ENCODE measurements around the gene IRAK1.
A peak's percentile ranks its signal among the peaks of the same experiment; 100 is the strongest.

IRAK1 gene

DNA sequence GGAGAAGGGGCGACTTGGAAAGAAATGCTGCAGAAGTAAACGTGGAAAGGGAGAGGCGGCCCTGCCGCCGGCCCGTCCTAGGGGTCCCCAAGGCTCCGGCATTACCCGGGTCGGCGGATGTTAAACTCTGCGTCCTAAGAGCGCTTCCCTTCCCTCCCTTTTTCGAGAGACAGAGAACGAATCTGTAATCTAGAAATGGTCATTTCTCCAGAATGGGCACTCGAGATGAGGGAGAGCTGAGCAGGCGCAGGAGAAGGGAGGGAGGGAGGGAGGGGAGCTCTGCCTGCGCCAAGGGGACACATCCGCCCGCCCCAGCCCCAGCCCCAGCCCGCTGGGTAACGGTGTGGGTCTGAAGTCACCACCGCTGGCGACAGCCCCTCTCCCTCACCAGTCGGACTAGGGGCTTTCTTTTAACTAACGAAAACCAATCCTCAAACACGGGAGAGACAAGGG, 49.8 kb downstream of the IRAK1 start:
- no peak for DNase-seq

DNA sequence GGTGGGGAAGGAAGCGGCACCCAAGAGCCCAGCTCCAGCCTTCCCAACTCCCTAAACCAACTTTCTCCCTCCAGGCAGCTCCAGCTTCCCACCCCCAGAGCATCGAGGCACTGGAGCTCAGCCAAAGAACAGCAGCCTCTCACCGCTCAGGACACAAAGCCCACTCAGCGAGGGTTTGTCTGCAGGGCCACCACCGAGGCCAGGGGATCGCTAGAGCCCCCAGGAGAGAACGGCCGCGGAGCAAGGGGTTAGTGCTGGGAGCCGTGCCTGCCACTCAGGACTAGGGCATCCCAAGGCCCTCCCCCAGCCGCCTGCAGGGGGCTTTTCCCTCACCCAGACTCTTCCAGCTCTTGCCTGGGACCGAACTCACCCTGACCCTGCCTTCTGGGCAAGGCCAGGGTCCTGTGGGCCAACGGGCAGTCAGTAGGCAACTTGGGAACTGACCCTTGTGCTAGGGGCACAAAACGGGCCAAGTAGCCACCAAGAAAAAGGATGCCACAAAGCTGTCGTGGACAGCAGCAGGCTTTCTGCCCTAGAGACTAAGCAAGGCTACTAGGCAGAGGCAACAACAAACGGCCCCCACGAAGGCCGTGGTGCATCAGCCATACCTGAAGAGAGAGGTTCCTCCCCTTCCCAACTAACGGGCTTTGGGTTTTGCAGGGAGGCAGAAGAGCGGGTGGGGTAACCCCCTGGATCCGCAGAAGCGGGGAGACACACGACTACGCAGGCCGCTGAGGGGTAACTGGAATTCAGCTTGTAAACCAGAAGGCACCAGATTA, 50.4 kb downstream of the IRAK1 start:
- no peak for DNase-seq

DNA sequence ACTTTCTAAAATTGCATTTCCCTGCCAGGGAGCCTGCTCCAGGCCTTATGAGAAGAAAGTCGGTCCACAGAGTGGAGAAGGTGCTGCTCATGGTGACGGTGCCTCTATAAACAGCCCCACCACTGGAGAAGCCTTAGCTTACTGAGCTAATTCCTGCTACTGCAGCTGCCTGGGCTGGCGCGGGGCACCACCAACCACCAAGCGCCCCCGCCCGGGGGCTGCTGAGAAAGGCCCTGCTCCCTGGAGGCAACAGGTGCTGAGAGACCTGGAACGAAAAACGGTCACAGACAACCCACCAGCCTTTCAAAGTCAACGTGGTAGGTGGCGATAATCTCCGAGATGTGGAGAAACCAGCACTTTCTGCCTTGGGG, 51.0 kb downstream of the IRAK1 start:
- DNase-seq = peak; percentile 41

DNA sequence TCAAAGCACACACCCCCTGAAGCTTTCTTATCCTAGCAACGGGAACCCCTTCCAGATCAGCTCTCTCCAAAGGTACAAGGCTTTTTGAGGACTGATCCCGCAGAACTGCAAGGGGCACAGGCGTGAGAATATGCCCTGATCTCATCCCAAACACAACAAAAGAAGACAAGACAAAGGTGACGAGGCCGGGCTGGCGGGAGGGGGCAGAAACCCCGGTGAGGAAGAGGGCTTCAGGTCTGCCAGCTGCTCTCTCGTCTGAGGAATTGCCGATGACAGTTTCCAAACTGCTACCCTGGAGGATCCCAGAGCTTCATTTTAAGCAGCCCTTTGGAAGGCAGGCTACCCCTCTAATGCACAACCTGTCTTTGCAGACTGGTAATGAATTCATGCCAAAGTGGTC, 51.4 kb downstream of the IRAK1 start:
- no peak for DNase-seq

DNA sequence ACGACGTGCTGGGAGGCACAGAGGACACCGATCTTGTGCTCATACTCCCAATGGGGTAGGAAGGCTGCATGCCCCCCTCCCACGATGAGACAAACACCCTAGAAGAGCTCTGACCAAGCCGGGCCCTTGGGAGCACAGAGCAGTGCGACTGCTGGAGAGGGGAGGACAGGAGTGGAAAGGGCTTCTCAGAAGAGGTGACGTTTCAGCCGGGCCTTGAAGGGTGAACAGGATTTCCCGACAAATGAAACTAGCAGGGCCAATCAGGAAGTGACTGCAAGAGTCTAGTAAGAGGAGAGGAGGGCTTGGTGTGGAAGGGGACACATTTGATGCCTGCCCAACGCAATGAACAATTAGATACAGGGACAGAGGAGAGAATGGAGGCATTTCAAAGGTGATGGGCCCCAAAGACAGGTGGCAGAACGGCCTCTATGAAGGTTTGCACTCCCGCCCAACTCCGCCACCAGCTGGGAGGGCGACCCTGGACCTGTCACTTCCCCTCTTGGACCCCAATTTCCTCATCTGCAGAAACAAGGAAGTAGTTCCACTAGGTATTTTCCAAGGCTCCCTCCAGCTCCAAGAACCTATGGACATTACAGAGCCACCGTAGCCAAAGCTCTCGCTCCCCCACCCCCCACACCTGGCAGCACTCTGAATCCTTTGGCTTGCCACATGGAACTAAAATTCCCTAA, 52.0 kb downstream of the IRAK1 start:
- peak; percentile 53 for DNase-seq

DNA sequence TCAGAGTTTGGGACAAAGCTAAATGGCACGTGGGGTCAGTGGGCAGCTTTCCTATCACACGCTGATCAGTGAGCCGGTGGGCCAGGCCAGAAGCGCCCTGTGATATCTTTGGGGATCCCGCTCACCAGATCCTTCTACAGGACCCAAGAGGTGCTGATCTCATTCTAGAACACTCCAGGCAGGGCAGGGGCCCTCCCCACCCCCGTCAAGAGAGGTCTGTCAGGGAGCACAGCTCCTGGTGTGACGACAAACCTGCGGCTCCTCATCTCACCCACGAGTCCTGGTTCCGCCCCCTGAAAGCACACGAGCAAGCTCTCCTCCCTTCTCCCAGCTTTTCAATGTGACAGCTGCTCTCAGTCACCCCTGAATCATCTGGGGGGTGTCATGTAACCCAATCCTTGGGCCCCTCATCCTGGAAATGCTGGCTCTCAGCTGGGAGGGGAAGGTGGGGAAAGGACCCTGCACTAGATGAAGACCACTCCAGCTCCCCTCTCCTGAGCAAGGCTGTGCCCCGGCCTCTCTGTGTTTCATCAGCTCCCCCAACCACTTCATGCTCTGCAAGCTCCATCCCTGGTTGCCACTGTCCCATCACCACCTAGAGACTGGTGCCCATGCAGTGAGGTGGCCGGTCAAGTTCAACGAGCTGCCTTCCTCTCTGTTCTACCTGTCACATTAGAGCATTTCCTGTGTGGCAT, 52.7 kb downstream of the IRAK1 start:
- DNase-seq = no peak

DNA sequence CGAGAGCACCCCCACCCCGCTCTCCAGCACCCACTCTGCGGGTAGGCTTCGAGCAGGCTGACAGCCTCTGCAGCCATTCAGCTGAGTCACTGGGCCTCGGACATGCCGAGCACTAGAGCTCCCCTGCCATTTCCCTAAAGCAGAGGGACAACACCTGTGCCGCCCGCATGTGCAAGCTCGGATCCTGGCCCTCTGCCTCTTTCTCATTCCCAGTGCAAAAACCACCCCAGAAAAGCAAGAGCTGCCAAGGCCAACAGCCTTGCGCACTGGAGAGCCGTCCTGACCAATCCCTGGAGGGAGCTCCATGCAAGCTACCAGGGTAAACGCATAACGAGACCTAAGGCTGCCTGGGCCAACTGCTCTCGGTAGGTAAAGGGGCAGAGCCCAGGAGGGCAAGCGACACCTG, 53.4 kb downstream of the IRAK1 start:
- no peak for DNase-seq

DNA sequence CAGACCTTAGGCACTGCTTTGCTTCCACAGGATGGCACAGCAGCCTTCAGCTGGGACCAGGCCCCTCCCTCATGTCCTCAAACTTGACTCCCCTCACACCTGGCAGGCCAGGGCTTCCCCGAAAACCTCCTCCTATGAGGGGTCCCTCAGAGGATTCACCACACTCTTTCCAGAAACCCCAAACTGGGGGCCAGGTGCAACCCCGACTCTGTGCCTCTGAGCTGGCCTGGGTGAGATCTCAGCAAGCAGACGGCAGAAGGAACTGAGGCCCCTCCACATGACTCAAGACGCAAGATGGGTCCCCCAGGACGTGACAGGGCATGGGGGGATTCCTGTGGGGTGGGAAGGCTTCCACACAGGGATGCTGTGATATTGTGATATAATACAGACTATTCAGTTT, 54.3 kb downstream of the IRAK1 start:
- no peak for DNase-seq

DNA sequence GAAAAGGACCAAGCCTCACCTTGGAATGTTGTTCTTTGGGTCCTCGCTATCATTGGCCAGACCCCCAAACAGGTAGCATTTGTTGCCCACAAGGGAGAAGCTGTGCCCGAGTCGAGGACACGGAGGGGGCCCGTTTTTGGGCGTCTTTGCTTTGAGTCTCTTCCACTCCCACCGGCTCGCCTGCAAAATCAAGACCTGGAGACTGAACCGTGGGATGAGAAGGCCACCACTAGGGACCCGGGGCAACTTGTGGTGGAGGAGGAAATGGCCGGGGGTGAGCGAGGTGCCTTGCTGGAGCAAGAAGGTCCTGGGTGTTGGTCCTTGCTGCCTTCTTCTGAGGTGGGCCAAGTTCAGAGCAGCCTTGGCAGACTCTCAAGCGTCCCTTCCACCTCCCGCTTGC, 55.6 kb downstream of the IRAK1 start:
- DNase-seq = no peak

DNA sequence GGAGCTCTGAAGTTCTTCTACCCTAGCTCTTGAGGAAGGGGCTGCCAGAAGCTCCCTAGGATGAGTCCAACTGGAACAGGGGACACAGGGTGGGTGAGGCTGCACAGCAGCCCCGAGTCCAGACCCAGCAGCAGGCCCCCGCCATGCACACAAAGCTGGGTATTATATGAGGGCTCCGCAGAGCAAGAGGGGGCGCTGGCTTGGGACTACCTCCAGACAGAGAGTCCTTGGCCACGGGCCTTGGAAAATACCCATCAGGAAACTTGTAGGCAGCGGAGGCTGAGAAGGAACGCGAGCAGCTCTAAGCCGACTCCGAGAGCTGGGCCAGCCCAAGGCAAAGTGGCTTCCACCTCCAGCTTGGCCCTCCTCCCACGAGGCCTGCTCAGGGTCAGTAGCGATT, 56.2 kb downstream of the IRAK1 start:
- no peak for DNase-seq

DNA sequence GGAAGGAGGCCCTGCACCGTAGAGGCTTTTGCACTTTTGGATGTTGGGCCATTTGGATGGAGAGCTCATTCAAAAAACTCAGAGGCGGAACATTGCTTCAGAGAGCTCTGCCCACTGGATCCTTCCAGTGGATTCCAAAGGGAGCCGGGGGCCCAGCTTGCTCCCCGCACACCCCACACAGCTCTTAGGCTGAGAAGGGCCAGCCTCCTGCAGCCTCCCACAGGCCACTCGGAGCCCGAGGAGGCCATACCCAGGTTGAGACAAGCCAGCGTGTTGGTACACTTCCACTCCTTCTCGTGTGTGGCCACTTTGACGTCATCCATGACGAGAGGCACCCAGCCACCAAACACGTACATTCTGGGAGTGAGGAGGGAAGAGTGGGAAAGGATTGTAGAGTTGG, 58.4 kb downstream of the IRAK1 start:
- no peak for DNase-seq

DNA sequence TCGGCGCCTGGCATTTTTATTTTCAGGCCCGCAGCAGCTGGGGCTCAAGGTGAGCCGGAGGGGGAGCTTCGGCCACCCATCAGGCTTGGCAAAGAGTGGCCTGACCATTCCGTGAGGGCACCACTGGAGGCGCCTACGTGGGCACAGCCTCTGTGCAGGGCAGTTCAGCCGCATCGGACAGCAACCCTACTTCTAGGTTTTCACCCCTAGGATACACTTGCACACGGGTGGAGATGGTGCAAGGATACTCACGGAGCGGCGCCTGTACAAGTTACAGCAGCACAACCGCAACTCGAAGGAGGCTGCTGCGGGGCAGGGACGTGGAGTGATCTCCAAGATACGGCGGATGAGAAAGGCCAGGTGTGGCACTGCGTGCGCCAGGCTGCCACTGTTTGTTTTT, 58.9 kb downstream of the IRAK1 start:
- no peak for DNase-seq
